CD4-positive, alpha-beta T cell (primary cell): ENCODE data around the gene NTHL1. TPM values are rescaled to one million over a fixed set of nuclear protein-coding genes. Genes with fewer than 3 reads are reported as not detected.

ENCODE experiments used
- ATAC-seq: fragments of 200-7000 bp; cut with Tn5 transposase; one replicate; pipeline ENCODE4 v1.10.0; 2022; ENCODE audit warnings: mild to moderate bottlenecking; ENCODE audit not compliant: poor library complexity
- CTCF ChIA-PET: fragments of 350-600 bp; sonication (Branson Sonifier 250); formaldehyde crosslinking; loops from one replicate; lab custom pipeline; 2021; ENCODE audit warnings: antibody characterized with exemption, inconsistent platforms; lab: Charles Lee
- POLR2A ChIA-PET: fragments of 350-600 bp; sonication (Branson Sonifier 250); formaldehyde crosslinking; loops from one replicate; lab custom pipeline; 2021; ENCODE audit warnings: antibody characterized with exemption, inconsistent platforms; lab: Charles Lee
- DNase-seq, 14 experiments: peaks; one replicate each; pipeline ENCODE4 v3.0.0-alpha.2; 2013 to 2020; ENCODE audit warnings: mixed read lengths in 2 of 14
- H3K27ac ChIP-seq, 2 donors: one replicate each; pipeline versions ENCODE4 v1.5.1 to v1.7.0; 2013; ENCODE audit warnings: low read length in 2 of 2, low read depth in 1 of 2, mild to moderate bottlenecking in 1 of 2
- H3K27me3 ChIP-seq, 2 experiments: 1 replicate in 1 of 2; 2 replicates in 1 of 2; pipeline versions ENCODE4 v1.6.1 to v1.7.0; 2013; ENCODE audit warnings: low read length in 2 of 2, control low read depth in 1 of 2, mild to moderate bottlenecking in 1 of 2, moderate library complexity in 1 of 2; ENCODE audit not compliant: insufficient read depth in 2 of 2, control insufficient read depth in 1 of 2
- H3K36me3 ChIP-seq: one replicate; pipeline ENCODE4 v1.6.1; 2013; ENCODE audit warnings: low read length, control low read depth; ENCODE audit not compliant: insufficient read depth
- H3K4me1 ChIP-seq: one replicate; pipeline ENCODE4 v1.6.1; 2013; ENCODE audit warnings: low read length, control low read depth; ENCODE audit not compliant: insufficient read depth
- H3K4me3 ChIP-seq: one replicate; pipeline ENCODE4 v1.5.1; 2013; ENCODE audit warnings: mild to moderate bottlenecking, low read length, moderate library complexity
- H3K9me3 ChIP-seq, 2 experiments: 1 replicate in 1 of 2; 2 replicates in 1 of 2; pipeline versions ENCODE4 v1.6.1 to v1.7.0; 2013; ENCODE audit warnings: low read length in 2 of 2, mild to moderate bottlenecking in 2 of 2, control low read depth in 1 of 2, moderate library complexity in 1 of 2; ENCODE audit not compliant: control insufficient read depth in 1 of 2, insufficient read depth in 1 of 2
- H3K27ac Mint-ChIP-seq: one replicate; pipeline ENCODE4 v1.8.0; 2020; ENCODE audit warnings: mixed read lengths
- H3K27me3 Mint-ChIP-seq: one replicate; pipeline ENCODE4 v1.8.0; 2021; ENCODE audit warnings: mixed read lengths
- H3K36me3 Mint-ChIP-seq: one replicate; pipeline ENCODE4 v1.8.0; 2021; ENCODE audit warnings: low read depth, mixed read lengths
- H3K4me1 Mint-ChIP-seq: one replicate; pipeline ENCODE4 v1.8.0; 2021; ENCODE audit warnings: low read depth, mixed read lengths
- H3K4me3 Mint-ChIP-seq: one replicate; pipeline ENCODE4 v1.8.0; 2020; ENCODE audit warnings: mild to moderate bottlenecking, mixed read lengths
- H3K9me3 Mint-ChIP-seq: one replicate; pipeline ENCODE4 v1.8.0; 2020; ENCODE audit warnings: mixed read lengths
- CTCF ChIP-seq: fragments of 200-600 bp; IDR thresholded peaks from one replicate; pipeline ENCODE4 v1.8.0; 2022; ENCODE audit warnings: antibody characterized with exemption, mild to moderate bottlenecking
- intact Hi-C, 2 experiments: fragments of 100-400 bp; cut with DNase I in 1 of 2; cut with micrococcal nuclease in 1 of 2; formaldehyde crosslinking; loops; one replicate each; pipeline versions ENCODE4 v1.15.1 to v1.9.0; 2023 to 2025; cut with DNase I, micrococcal nuclease
- total RNA-seq, 174 experiments: library from RNA in 2 of 174; stranded (reverse) in 2 of 174; gene quantifications; one replicate each; pipeline ENCODE4 v1.2.3 and lab custom pipeline; 2021 to 2026

The NTHL1 gene
- total RNA-seq, 2 experiments from 2014 or later: 2.7 to 2.9 TPM

GRCh38 chr16:2090481-2090776 is 42.8 kb upstream of the NTHL1 start:
- Mint-ChIP-seq H3K9me3 (no peaks in the 10 kb centered on the region), H3K27me3 (no peaks in the 10 kb centered on the region), H3K36me3 (peaks cover 40% of the 10 kb centered on the region), H3K4me3 (no peak overlapping the region), H3K27ac (no peak overlapping the region), H3K4me1 (no peaks in the 10 kb centered on the region)
- Histone ChIP-seq H3K36me3 (peaks cover 60% of the 10 kb centered on the region), H3K4me1 (no peaks in the 10 kb centered on the region), H3K27ac (no peak overlapping the region), H3K4me3 (no peak overlapping the region), H3K27me3 (no peaks in the 10 kb centered on the region), H3K9me3 (no peaks in the 10 kb centered on the region)
- intact Hi-C loops: no loop called here
- POLR2A ChIA-PET: no interaction called here
- ATAC-seq (no peak), DNase-seq (no peak)
- no peak for TF ChIP-seq CTCF
- CTCF ChIA-PET: no interaction called here

GRCh38 chr16:2089706-2090480 is 42.3 kb upstream of the NTHL1 start:
- Mint-ChIP-seq H3K4me1 (no peaks in the 10 kb centered on the region), H3K27ac (no peak overlapping the region), H3K27me3 (no peaks in the 10 kb centered on the region), H3K36me3 (peaks cover 35% of the 10 kb centered on the region), H3K9me3 (no peaks in the 10 kb centered on the region), H3K4me3 (no peak overlapping the region)
- no peak overlapping the region for H3K27ac ChIP-seq
- POLR2A ChIA-PET: no interaction called here
- CTCF ChIA-PET: no interaction called here
- H3K27me3 ChIP-seq: no peaks in the 10 kb centered on the region
- H3K9me3 ChIP-seq: no peaks in the 10 kb centered on the region
- no peak for TF ChIP-seq CTCF
- H3K36me3 ChIP-seq: peaks cover 62% of the 10 kb centered on the region
- no peak overlapping the region for H3K4me3 ChIP-seq
- ATAC-seq (no peak), DNase-seq (no peak)
- no peaks in the 10 kb centered on the region for H3K4me1 ChIP-seq
- intact Hi-C loops: no loop called here

GRCh38 chr16:2088759-2089358 is 41.2 kb upstream of the NTHL1 start:
- H3K36me3 Mint-ChIP-seq: peaks cover 29% of the 10 kb centered on the region
- no peaks in the 10 kb centered on the region for H3K4me1 Mint-ChIP-seq
- H3K4me1 ChIP-seq: no peaks in the 10 kb centered on the region
- no peak overlapping the region for H3K4me3 ChIP-seq
- H3K9me3 ChIP-seq: no peaks in the 10 kb centered on the region
- H3K27me3 ChIP-seq: no peaks in the 10 kb centered on the region
- no peaks in the 10 kb centered on the region for H3K27me3 Mint-ChIP-seq
- no peak for TF ChIP-seq CTCF
- DNase-seq: no peak
- no peak overlapping the region for H3K4me3 Mint-ChIP-seq
- intact Hi-C loops: no loop called here
- peaks cover 73% of the 10 kb centered on the region for H3K36me3 ChIP-seq
- H3K9me3 Mint-ChIP-seq: no peaks in the 10 kb centered on the region
- ChIA-PET POLR2A (no interaction called here), CTCF (no interaction called here)
- no peak overlapping the region for H3K27ac ChIP-seq
- ATAC-seq: no peak
- no peak overlapping the region for H3K27ac Mint-ChIP-seq
